SK-N-SH treated with all-trans-retinoic acid at 6 μM for 48 hours (cell line): ENCODE data around the gene MRPL16.
"Not testable (repeated sequence)": the region's sequence is repeated elsewhere in the genome, so short reads cannot be mapped to it uniquely, and the experiment has no call there.

ENCODE experiments used
- ATAC-seq: fragments of 200-7000 bp; cut with Tn5 transposase; 3 replicates; pipeline ENCODE4 v1.9.1; 2020; ENCODE audit warnings: mild to moderate bottlenecking, moderate library complexity
- ARNTL ChIP-seq: fragments of 450-650 bp; formaldehyde crosslinking; IDR thresholded peaks from 2 replicates; pipeline ENCODE4 v1.5.0; 2020; ENCODE audit warnings: low read depth, mild to moderate bottlenecking, moderate library complexity, borderline replicate concordance
- BACH2 ChIP-seq: fragments of 250-450 bp; sonication (Bioruptor Pico); IDR thresholded peaks from 2 replicates; pipeline ENCODE4 v1.9.0; 2021; ENCODE audit warnings: mild to moderate bottlenecking, borderline replicate concordance
- CSDC2 ChIP-seq: fragments of 250-450 bp; sonication (Bioruptor Pico); IDR thresholded peaks from 2 replicates; pipeline ENCODE4 v1.5.0; 2020; ENCODE audit warnings: mild to moderate bottlenecking, moderate library complexity
- ESRRG ChIP-seq: fragments of 250-450 bp; sonication (Bioruptor Pico); IDR thresholded peaks from 2 replicates; pipeline ENCODE4 v1.6.1; 2021; ENCODE audit warnings: mild to moderate bottlenecking
- GLIS3 ChIP-seq: fragments of 250-450 bp; sonication (Bioruptor Pico); IDR thresholded peaks from 2 replicates; pipeline ENCODE4 v1.5.0; 2020; ENCODE audit warnings: mild to moderate bottlenecking, moderate library complexity
- ISL1 ChIP-seq: fragments of 250-450 bp; sonication (Bioruptor Pico); IDR thresholded peaks from 2 replicates; pipeline ENCODE4 v2.1.2; 2022; ENCODE audit warnings: mild to moderate bottlenecking, moderate library complexity
- OSR1 ChIP-seq: fragments of 250-450 bp; sonication (Bioruptor Pico); IDR thresholded peaks from 2 replicates; pipeline ENCODE4 v1.8.0; 2022; ENCODE audit warnings: moderate library complexity, mild to moderate bottlenecking, inconsistent platforms
- PPARA ChIP-seq: fragments of 250-450 bp; sonication (Bioruptor Pico); IDR thresholded peaks from 2 replicates; pipeline ENCODE4 v1.5.0; 2020; ENCODE audit warnings: mild to moderate bottlenecking, borderline replicate concordance
- RARB ChIP-seq: fragments of 250-450 bp; sonication (Bioruptor Pico); IDR thresholded peaks from 2 replicates; pipeline ENCODE4 v1.8.0; 2021; ENCODE audit warnings: mild to moderate bottlenecking, moderate library complexity
- SNAI2 ChIP-seq: fragments of 250-450 bp; sonication (Bioruptor Pico); IDR thresholded peaks from 2 replicates; pipeline ENCODE4 v1.5.0; 2020; ENCODE audit warnings: mild to moderate bottlenecking, moderate library complexity
- TCF4 ChIP-seq: fragments of 250-450 bp; sonication (Bioruptor Pico); IDR thresholded peaks from 2 replicates; pipeline ENCODE4 v1.8.0; 2021; ENCODE audit warnings: mild to moderate bottlenecking, moderate library complexity, borderline replicate concordance
- TOX ChIP-seq: fragments of 250-450 bp; sonication (Bioruptor Pico); IDR thresholded peaks from 2 replicates; pipeline ENCODE4 v1.8.0; 2021; ENCODE audit warnings: mild to moderate bottlenecking, moderate library complexity, borderline replicate concordance
- ZC3H10 ChIP-seq: fragments of 250-450 bp; sonication (Bioruptor Pico); IDR thresholded peaks from 2 replicates; pipeline ENCODE4 v1.5.1; 2021; ENCODE audit warnings: mild to moderate bottlenecking, moderate library complexity
- ZFP3 ChIP-seq: fragments of 250-450 bp; sonication (Bioruptor Pico); IDR thresholded peaks from 2 replicates; pipeline ENCODE4 v1.5.0; 2020; ENCODE audit warnings: mild to moderate bottlenecking, moderate library complexity
- ZFP30 ChIP-seq: fragments of 450-650 bp; formaldehyde crosslinking; IDR thresholded peaks from 2 replicates; pipeline ENCODE4 v1.5.0; 2022; ENCODE audit warnings: mild to moderate bottlenecking, moderate library complexity
- ZNF565 ChIP-seq: fragments of 450-650 bp; formaldehyde crosslinking; conservative IDR thresholded peaks from 2 replicates; pipeline ENCODE4 v1.5.0; 2020; ENCODE audit warnings: low read depth, mild to moderate bottlenecking, moderate library complexity
- ZNF70 ChIP-seq: fragments of 450-650 bp; formaldehyde crosslinking; IDR thresholded peaks from 2 replicates; pipeline ENCODE4 v1.5.0; 2020; ENCODE audit warnings: mild to moderate bottlenecking, moderate library complexity
- ZNF8 ChIP-seq: fragments of 450-650 bp; formaldehyde crosslinking; IDR thresholded peaks from 2 replicates; pipeline ENCODE4 v1.5.0; 2020; ENCODE audit warnings: mild to moderate bottlenecking, moderate library complexity
- TF ChIP-seq, protein P1 (sequence below): fragments of 250-450 bp; sonication (Bioruptor Pico); IDR thresholded peaks from 2 replicates; pipeline ENCODE4 v1.5.0; 2020; ENCODE audit warnings: mild to moderate bottlenecking, moderate library complexity
- TF ChIP-seq, protein P2 (sequence below): fragments of 250-450 bp; sonication (Bioruptor Pico); IDR thresholded peaks from 2 replicates; pipeline ENCODE4 v1.8.0; 2021; ENCODE audit warnings: low read depth, mild to moderate bottlenecking, moderate library complexity, borderline replicate concordance
- TF ChIP-seq, protein P3 (sequence below): fragments of 250-450 bp; sonication (Bioruptor Pico); IDR thresholded peaks from 2 replicates; pipeline ENCODE4 v1.5.1; 2020; ENCODE audit warnings: low read depth, mild to moderate bottlenecking, moderate library complexity
- TF ChIP-seq, protein P4 (sequence below): fragments of 250-450 bp; sonication (Bioruptor Pico); IDR thresholded peaks from 2 replicates; pipeline ENCODE4 v1.5.1; 2021; ENCODE audit warnings: mild to moderate bottlenecking, moderate library complexity

Gene MRPL16

DNA sequence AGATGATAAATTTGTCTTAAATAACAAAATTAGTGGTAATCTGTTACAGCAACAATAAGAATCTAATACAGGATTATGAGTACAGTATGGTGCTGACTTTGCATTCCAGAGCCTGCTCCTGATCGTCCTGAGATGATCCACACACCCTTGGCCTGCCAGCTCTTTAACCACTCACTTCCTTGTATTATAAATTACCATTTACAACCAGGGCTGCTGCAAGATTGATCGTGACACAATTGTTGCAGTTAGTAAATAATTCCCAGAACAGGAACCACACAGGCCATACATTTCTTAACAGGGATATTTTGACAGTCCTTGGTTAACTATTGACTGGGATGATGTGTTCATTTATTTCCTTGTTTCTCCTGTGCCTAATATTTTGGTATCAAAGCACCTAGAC lies 38.6 kb upstream of the MRPL16 start:
- ATAC-seq, result no peak
- TF ChIP-seq OSR1 (CRISPR knock-in tag) (no peak), ZNF70 (CRISPR knock-in tag) (no peak), TCF4 (no peak), ZFP3 (CRISPR knock-in tag) (no peak), PPARA (CRISPR knock-in tag) (no peak), ARNTL (no peak), ZFP30 (CRISPR knock-in tag) (no peak), ZC3H10 (no peak), ISL1 (CRISPR knock-in tag) (no peak), ZNF565 (CRISPR knock-in tag) (no peak), ESRRG (CRISPR knock-in tag) (no peak), RARB (no peak), GLIS3 (CRISPR knock-in tag) (no peak), SNAI2 (CRISPR knock-in tag) (no peak), CSDC2 (no peak)
- TF ChIP-seq, protein P1, sequence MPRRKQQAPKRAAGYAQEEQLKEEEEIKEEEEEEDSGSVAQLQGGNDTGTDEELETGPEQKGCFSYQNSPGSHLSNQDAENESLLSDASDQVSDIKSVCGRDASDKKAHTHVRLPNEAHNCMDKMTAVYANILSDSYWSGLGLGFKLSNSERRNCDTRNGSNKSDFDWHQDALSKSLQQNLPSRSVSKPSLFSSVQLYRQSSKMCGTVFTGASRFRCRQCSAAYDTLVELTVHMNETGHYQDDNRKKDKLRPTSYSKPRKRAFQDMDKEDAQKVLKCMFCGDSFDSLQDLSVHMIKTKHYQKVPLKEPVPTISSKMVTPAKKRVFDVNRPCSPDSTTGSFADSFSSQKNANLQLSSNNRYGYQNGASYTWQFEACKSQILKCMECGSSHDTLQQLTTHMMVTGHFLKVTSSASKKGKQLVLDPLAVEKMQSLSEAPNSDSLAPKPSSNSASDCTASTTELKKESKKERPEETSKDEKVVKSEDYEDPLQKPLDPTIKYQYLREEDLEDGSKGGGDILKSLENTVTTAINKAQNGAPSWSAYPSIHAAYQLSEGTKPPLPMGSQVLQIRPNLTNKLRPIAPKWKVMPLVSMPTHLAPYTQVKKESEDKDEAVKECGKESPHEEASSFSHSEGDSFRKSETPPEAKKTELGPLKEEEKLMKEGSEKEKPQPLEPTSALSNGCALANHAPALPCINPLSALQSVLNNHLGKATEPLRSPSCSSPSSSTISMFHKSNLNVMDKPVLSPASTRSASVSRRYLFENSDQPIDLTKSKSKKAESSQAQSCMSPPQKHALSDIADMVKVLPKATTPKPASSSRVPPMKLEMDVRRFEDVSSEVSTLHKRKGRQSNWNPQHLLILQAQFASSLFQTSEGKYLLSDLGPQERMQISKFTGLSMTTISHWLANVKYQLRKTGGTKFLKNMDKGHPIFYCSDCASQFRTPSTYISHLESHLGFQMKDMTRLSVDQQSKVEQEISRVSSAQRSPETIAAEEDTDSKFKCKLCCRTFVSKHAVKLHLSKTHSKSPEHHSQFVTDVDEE (CRISPR knock-in tag), result no peak
- TF ChIP-seq, protein P2, sequence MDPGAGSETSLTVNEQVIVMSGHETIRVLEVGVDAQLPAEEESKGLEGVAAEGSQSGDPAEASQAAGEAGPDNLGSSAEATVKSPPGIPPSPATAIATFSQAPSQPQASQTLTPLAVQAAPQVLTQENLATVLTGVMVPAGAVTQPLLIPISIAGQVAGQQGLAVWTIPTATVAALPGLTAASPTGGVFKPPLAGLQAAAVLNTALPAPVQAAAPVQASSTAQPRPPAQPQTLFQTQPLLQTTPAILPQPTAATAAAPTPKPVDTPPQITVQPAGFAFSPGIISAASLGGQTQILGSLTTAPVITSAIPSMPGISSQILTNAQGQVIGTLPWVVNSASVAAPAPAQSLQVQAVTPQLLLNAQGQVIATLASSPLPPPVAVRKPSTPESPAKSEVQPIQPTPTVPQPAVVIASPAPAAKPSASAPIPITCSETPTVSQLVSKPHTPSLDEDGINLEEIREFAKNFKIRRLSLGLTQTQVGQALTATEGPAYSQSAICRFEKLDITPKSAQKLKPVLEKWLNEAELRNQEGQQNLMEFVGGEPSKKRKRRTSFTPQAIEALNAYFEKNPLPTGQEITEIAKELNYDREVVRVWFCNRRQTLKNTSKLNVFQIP (CRISPR knock-in tag), result no peak
- TF ChIP-seq, protein P3, sequence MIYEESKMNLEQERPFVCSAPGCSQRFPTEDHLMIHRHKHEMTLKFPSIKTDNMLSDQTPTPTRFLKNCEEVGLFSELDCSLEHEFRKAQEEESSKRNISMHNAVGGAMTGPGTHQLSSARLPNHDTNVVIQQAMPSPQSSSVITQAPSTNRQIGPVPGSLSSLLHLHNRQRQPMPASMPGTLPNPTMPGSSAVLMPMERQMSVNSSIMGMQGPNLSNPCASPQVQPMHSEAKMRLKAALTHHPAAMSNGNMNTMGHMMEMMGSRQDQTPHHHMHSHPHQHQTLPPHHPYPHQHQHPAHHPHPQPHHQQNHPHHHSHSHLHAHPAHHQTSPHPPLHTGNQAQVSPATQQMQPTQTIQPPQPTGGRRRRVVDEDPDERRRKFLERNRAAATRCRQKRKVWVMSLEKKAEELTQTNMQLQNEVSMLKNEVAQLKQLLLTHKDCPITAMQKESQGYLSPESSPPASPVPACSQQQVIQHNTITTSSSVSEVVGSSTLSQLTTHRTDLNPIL (CRISPR knock-in tag), result no peak
- TF ChIP-seq, protein P4, sequence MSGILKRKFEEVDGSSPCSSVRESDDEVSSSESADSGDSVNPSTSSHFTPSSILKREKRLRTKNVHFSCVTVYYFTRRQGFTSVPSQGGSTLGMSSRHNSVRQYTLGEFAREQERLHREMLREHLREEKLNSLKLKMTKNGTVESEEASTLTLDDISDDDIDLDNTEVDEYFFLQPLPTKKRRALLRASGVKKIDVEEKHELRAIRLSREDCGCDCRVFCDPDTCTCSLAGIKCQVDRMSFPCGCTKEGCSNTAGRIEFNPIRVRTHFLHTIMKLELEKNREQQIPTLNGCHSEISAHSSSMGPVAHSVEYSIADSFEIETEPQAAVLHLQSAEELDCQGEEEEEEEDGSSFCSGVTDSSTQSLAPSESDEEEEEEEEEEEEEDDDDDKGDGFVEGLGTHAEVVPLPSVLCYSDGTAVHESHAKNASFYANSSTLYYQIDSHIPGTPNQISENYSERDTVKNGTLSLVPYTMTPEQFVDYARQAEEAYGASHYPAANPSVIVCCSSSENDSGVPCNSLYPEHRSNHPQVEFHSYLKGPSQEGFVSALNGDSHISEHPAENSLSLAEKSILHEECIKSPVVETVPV (CRISPR knock-in tag), result no peak

DNA sequence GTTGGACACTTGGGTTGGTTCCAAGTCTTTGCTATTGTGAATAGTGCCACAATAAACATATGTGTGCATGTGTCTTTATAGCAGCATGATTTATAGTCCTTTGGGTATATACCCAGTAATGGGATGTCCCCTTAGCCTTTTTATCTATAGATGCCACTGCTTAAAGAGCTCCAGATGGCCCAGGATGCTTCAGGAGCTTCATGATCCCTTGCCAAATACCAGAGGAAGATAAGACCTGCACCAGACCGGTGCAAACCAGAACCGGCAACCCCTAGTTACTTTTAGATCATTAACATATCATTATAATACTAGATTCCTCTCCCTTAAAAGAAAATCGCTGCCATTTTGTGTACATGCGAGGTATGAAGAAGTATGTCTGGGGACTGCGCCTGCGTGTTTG lies 37.9 kb upstream of the MRPL16 start:
- ATAC-seq, result not testable (repeated sequence)

DNA sequence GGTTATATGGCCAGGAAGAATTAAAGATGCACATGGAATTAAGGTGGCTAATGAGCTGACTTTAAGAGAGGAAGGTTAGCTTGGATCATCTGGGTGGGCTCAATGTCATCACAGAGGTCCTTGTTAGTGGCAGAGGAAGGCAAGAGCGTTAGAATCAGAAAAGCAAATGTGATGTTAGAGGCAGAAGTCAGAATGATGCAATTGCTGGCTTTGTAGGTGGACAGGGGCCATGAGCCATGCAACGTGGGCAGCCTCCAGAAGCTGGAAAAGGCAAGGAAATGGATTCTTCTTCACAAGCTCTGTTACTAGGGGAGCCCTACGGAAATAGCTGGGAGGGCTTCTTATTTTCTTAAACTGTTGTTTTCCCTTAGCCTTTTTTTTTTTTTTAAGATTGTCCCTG lies 37.0 kb upstream of the MRPL16 start:
- ATAC-seq, result no peak
- TF ChIP-seq, protein P1 (CRISPR knock-in tag), result no peak
- TF ChIP-seq GLIS3 (CRISPR knock-in tag) (no peak), BACH2 (no peak), RARB (no peak), ZNF8 (CRISPR knock-in tag) (no peak), ESRRG (CRISPR knock-in tag) (no peak), ISL1 (CRISPR knock-in tag) (no peak), OSR1 (CRISPR knock-in tag) (no peak), PPARA (CRISPR knock-in tag) (no peak), TOX (CRISPR knock-in tag) (no peak), ZNF565 (CRISPR knock-in tag) (no peak), ZC3H10 (no peak)
- TF ChIP-seq, protein P4 (CRISPR knock-in tag), result no peak
- TF ChIP-seq, protein P2 (CRISPR knock-in tag), result no peak
